H54 (cell line): Measurements from ENCODE around the gene CYGB.

Experiments
- DNase-seq: peaks from one replicate; pipeline ENCODE4 v3.0.0; 2011; ENCODE audit warnings: low spot score, mixed read lengths; ENCODE audit not compliant: insufficient read length
- FAIRE-seq: peaks from 3 replicates; lab custom pipeline; 2011; peaks lifted over from hg19 to GRCh38; lab: Jason Lieb, UNC
- POLR2A ChIP-seq: IDR thresholded peaks from 2 replicates; pipeline ENCODE4 v1.6.1; 2011; ENCODE audit warnings: low read depth, mild to moderate bottlenecking, low read length

Gene CYGB

DNA sequence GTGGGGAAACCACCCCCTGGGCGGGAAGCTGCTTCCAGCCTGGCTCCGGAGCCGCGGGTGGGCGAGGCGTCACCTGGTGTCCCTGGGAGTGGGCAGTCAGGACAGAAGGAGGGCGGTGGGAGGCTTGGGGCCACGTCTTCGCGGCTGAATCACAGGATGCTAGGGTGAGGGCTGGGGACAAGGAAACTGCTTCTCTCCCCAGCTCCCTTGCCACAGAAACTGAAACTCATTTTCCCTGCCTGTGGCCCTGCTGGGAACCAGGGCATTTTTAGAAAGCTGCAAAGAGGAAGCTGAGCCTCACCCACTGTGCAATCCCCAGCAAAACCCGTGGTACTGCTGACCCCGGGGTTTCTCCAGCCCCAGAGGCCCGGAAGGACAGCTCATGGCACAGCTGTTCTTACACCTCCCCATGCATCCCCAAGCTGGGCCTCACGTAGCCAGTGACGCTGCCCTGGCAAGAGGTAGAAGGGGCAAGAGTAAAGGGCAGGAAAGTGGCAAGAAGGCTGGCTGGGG is 44.5 kb downstream of the CYGB start:
- no peak for FAIRE-seq
- TF ChIP-seq POLR2A, result no peak
- peak; percentile 83 for DNase-seq

DNA sequence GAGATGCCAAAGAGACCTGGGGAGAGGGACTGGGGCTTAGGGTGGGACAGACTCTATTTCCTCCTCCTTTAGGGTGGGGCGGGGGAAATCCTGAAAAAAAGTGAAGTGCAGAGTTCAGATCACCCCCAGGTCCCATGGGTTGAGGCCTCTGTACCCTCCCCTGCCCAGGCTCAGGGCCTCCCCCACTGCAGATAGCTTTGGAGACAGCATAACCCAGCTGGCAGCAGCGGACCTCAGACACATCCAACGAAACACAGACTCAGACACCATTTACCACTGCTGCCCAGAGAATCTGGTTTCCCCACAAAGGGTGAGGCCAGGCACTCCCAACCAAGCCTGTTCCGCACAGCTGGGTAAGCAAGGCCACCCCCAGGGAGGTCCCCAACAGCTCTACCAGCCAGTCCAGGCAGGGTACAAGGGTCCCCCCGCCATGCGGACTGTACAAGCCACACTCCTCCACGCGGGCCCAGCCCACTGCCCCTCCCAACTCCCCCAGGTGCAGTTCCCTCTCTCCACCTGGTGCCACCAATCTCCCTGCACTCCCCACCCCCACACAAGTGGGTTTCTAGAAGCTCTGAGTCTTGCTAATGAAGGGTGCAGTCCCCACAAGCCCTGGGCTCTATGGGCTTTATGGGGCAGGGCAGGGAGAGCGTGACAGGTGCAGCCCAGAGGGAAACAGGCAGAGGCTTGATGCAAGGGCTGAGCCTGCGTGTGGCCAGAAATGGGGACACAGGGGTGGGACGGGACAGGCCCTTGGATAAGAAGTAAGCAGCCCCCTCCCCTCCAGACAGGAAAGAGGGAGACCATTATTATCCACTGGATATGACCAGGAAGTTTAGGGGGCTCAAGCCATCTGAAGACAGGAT is 45.2 kb downstream of the CYGB start:
- DNase-seq (no peak), FAIRE-seq (no peak)
- no peak for TF ChIP-seq POLR2A

DNA sequence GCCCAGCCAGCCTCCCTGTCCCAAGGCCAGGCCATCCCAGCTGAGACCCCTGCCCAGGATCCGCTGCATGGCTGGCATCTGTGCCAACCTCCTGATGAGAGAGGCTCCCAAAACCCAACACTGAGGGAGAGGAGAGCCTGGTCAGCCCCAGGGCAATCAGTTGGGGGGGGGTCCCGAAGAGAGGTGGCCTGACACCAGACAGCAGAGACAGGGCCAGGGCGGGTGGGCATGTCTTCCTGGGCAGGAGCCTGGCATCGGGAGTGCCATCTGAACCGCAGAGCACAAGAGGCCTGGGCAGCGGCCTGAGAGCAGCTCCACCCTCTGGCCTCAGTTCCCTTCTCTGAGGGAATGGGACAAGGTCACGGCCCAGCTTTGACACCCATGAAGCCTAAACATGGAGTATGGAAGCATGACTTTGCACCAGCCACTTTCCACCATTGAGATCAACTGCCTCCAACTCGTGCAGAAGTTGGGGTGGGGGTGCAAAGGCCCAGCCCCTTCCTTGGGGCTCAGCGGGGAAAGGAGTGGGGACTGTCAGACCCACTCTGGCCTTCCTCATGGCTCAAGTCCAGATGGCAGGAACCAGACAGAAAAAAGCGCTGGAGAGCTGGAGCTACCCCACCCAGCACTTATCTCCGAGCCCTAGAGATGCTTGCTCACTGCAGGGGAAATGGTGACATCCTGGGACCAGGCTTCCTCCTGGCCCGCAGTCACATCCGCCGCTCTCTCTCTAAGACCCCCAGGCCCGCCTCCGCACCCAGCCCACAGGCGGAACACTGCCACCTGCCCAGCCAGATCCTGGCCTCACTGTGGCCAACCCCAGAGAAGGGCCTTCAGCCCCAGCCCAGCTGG is 46.0 kb downstream of the CYGB start:
- no peak for FAIRE-seq
- DNase-seq, result no peak
- TF ChIP-seq POLR2A, result no peak

DNA sequence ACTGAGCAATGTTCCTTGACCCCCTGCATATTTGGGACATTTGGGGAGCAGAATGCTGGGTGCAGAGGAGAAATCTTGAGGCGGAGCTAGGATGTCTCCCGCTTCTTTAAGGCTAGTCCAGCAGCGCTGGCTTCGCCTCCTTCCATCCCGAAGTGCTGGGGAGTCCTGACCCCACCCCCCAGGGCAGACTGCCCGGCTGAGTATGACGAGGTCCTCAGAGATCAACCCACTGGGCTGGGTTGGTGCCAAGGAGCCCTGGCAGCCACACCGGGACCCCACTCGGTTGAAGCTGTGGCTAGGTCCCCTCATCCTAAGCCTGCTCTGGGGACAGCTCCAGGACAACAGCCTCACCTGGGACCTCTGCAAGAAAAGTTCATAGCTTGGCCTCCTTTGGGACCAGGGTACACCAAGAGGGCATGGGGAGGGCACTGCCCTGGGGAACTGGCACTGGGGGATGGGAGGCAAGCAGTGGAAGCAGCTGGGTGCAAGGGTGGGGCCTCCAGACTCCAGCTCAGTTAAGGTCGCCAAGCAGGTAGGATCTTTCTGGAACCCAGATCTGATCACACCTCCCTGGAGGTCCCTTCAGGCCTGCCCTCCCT is 47.3 kb downstream of the CYGB start:
- DNase-seq (no peak), FAIRE-seq (no peak)
- no peak for TF ChIP-seq POLR2A

DNA sequence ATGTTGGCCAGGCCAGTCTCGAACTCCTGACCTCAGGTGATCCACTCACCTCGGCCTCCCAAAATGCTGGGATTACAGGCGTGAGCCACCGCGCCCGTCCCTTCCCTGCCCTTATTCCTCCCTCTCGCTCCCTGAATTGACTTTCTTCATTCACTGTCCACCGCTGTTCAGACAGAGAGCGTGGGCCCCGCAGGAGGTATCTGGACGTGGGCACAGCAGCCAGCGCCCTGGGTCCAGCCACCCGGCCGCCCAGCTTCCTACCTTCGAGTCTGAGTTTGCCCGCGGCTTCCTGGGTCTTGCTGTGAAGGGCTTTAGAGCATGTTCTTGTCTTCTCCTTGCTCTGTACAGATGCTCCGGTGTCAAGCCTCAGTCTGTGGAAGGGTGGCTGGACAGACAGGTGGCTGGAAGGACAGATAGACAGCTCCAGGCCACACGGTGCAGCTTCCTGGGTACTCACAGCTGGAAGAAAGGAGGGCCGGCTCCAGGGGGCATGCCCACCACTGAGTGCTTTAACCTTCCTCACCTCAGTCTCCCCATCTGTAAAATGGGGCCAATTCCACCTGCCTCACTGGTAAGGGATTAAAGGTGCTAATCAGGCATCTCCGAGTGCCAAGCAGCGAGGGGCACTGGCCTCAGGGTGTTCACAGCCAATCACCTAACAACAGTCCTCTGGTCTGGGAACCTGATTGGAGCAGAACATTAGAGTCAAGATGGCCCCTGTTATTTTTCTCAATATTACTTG is 49.9 kb downstream of the CYGB start:
- TF ChIP-seq POLR2A, result no peak

DNA sequence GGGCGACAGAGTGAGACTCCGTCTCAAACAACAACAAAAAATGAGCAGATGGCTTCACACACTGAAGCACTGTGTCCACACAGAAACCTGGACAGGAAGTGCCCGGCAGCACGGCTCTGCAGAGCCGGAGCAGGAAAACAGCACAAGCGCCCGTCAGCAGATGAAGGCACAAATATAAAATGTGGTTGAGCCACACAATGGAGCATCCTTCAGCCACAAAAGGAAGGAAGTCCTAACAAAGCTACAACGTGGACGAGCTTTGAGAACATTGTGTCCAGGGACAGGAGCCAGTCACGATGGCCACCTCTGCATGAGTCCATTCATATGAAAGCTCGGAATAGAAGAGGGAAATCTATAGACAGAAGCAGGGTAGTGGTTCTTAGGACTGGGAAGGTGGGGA is 51.9 kb downstream of the CYGB start:
- DNase-seq (no peak), FAIRE-seq (no peak)
- TF ChIP-seq POLR2A, result no peak

More for the DNA sequence above, 49.9 kb downstream of the CYGB start:
- FAIRE-seq (no peak), DNase-seq (no peak)

DNA sequence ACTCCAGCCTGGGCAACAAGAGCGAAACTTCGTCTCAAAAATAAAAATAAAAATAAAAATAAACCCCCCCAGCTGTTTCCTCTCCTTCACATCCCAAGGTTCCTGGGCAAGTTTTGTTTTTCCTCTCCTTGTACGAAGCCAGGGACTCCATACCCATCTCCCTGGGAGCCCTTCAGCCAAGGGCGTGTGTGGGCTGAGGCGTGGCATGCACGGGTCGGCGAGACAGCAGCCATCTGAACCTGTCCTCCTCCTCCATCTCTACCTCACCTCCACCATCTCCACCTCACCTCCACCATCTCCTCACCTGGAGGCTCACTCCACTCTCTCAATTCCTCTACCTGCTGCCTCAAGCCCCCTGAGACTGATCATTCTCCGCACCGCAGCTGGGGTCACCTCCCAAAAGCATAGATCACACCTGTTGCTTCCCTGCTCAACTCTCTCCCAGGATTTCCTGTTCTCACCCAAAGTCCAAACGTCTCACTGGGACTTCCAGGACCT is 53.2 kb downstream of the CYGB start:
- TF ChIP-seq POLR2A, result no peak
- FAIRE-seq, result no peak
- no peak for DNase-seq

DNA sequence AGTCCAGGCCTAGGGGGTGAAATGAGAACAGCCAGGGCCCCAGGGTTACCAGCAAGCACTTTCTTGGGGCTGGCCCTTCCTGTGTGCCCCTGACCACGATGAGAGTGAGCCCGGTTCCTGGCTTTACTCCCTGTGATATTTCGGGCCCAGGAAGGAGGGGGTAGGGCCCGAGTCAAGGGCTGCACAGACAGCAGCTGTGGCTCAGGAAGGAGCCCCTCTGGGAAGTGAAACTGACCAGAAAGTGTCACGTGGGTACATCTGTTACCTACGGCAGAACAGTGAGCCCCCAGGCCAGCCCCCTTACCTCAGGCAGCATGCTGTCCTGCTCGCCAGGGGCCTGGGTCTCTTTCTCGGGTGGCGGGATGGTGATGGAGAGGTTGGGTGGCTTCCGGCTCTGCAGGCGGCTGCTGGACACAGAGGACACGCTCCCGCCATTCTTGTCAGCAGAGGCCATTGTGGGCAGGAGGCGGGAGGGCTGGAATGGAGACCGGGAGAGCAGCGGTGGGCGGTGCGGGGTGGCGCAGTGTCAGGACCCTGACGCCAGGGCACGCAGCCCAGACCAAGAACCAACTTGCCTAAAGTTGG is 56.3 kb downstream of the CYGB start:
- FAIRE-seq (no peak), DNase-seq (no peak)
- TF ChIP-seq POLR2A, result no peak

DNA sequence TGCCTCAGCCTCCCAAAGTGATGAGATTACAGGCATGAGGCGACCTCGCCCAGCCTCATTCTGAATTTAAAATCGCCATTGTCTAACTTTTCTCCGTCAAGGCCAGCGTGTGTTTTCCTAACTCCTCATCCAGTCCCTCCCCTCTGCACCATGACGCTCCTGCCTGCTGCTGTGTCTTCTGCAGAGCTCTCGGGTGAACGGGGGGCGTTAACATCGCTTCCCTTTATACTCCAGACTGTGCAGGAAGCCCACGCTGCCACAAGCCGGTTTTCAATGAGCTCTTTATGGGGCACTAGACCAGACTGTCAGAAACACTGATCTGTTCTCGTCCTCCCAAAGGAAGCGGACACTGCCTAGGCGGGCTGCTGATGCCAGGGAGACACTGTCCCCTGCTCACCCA is 56.9 kb downstream of the CYGB start:
- TF ChIP-seq POLR2A, result no peak

DNA sequence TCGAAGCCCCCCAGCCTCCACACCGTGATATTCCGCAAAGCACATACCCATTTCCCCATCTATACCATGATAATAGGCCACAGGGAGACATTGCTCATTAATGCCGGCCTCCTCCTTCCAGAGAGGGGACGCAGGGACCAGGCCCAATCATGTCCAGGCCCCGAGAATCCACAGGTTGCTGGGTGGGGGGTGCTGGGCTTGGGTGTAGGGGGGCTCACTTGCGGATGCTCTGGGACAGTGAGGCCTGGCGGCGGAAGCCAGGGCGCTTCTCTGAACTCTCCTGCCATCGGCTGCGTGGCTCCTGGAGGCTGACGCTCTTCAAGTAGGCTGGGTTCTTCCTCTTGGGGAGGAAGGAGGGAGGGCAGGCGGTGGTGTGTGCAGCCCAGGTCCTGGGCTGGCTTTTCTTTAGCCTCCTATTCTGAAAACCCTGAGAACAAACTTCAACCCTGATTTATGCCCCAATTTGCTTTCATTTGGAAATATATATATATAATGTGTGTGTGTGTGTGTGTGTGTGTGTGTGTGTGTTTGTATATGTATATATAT is 57.9 kb downstream of the CYGB start:
- FAIRE-seq (no peak), DNase-seq (no peak)
- TF ChIP-seq POLR2A, result no peak

More for the DNA sequence above, 56.9 kb downstream of the CYGB start:
- no peak for FAIRE-seq
- no peak for DNase-seq

DNA sequence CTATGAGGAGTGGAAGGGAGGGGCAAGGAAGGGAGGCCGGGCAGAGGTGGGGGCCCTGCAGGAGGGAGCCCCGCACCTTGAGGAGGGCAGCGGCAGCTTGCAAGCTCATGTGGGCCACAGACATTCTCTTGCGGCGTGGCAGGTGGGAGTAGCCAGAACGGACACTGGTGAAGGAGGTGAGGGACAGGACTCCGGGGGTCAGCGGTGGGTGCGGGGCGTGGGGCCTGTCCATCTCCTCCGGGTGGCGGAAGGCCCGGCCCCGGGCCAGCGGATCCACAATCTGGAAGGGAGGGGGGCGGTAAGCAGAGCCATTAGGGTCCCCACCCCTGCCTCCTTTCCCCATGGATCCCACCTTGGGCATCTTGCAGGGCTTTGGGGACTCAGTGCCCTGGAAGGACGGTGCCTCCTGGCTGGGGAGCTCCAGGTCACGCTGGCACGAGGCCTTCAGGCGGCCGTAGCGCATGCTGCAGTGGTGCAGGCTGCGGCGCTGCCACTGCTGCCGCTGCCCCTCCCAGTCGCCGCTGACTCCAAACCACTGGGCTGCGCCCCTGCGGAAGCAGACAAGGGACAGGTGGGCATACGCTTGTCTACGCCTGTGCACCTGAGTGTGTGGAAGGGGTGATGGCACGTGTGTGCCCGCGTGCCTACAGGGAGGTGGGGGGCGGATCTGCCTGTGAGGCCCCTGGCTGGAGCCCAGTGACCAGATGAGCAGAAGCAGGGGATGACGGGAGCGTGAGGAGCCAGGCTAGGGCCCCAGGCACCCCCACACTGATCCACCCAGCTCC is 58.6 kb downstream of the CYGB start:
- FAIRE-seq (no peak), DNase-seq (no peak)
- no peak for TF ChIP-seq POLR2A

DNA sequence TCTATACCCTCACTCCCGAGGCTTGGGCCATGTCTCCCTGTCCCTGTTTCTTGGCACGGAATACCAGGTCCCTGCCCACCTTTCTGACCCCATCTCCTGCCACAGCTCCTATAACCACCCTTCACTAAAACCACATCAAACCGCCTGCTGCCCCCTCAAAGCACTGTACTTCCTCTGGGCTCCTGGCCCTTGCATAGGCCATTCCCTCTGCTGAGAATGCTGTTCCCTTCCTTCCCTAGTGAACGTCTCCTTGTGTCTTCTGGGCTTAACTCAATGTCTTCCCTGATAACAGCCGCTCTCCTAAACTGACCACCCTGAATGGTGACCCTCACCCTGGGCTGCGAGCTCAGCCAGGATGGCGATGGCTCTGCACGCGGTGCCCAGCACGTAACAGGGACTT is 59.4 kb downstream of the CYGB start:
- no peak for TF ChIP-seq POLR2A
- DNase-seq, result no peak
- no peak for FAIRE-seq
